Epithelial cell of esophagus (primary cell): Measurements from ENCODE around the gene SOWAHB.
A peak's percentile ranks its signal among the peaks of the same experiment; 100 is the strongest.

Experiments
- DNase-seq: peaks from one replicate; pipeline ENCODE4 v3.0.0; 2010; ENCODE audit warnings: low read depth
- H3K4me3 ChIP-seq: 2 replicates; pipeline ENCODE4 v1.5.1; 2011; ENCODE audit warnings: mild to moderate bottlenecking, low read length, control low read depth
- CTCF ChIP-seq: IDR thresholded peaks from 2 replicates; pipeline ENCODE4 v1.5.1; 2011; ENCODE audit warnings: low read depth, mild to moderate bottlenecking, low read length, control low read depth, inconsistent platforms; ENCODE audit not compliant: insufficient read depth; ENCODE audit errors: missing control alignments

Gene SOWAHB

GRCh38 chr4:76895619-76896018 is 2.3 kb downstream of the SOWAHB start:
- no peak for DNase-seq
- TF ChIP-seq CTCF: no peak
- H3K4me3 ChIP-seq: no peak overlapping the region

- no peak for TF ChIP-seq CTCF
- no peak for DNase-seq
- no peak overlapping the region for H3K4me3 ChIP-seq
These were observed 3.2 kb downstream of the SOWAHB start for GRCh38 chr4:76894537-76895255.

GRCh38 chr4:76892601-76893000 is 5.3 kb downstream of the SOWAHB start:
- TF ChIP-seq CTCF: no peak
- DNase-seq: peak; percentile 96
- H3K4me3 ChIP-seq: no peak overlapping the region

GRCh38 chr4:76892001-76892400 is 5.9 kb downstream of the SOWAHB start:
- DNase-seq: peak; percentile 63
- H3K4me3 ChIP-seq: no peak overlapping the region
- no peak for TF ChIP-seq CTCF

- H3K4me3 ChIP-seq: no peak overlapping the region
- no peak for TF ChIP-seq CTCF
- DNase-seq: peak; percentile 20
These were observed 11.0 kb downstream of the SOWAHB start for GRCh38 chr4:76886848-76887441.

GRCh38 chr4:76886214-76886613 is 11.7 kb downstream of the SOWAHB start:
- no peak for TF ChIP-seq CTCF
- H3K4me3 ChIP-seq: no peak overlapping the region
- DNase-seq: no peak

- peak; percentile 83 for DNase-seq
- no peak overlapping the region for H3K4me3 ChIP-seq
- no peak for TF ChIP-seq CTCF
These were observed 14.8 kb downstream of the SOWAHB start for GRCh38 chr4:76883147-76883546.
